Skeletal muscle satellite cell (primary cell): ENCODE results near the gene TINAG.
"Not testable (repeated sequence)": the region's sequence is repeated elsewhere in the genome, so short reads cannot be mapped to it uniquely, and the experiment has no call there.

Experiments used
- H3K27me3 ChIP-seq: 2 replicates; pipeline ENCODE4 v1.7.0; 2013; ENCODE audit warnings: low read length; ENCODE audit not compliant: control insufficient read depth, insufficient read depth
- H3K36me3 ChIP-seq: 2 replicates; pipeline ENCODE4 v1.7.0; 2013; ENCODE audit warnings: mild to moderate bottlenecking, control low read depth, low read length; ENCODE audit not compliant: insufficient read depth
- H3K4me1 ChIP-seq: 2 replicates; pipeline ENCODE4 v1.7.0; 2013; ENCODE audit warnings: low read length; ENCODE audit not compliant: control insufficient read depth, insufficient read depth
- H3K4me2 ChIP-seq: 2 replicates; pipeline ENCODE4 v1.7.0; 2013; ENCODE audit warnings: mild to moderate bottlenecking, low read length
- H3K4me3 ChIP-seq: 2 replicates; pipeline ENCODE4 v1.7.0; 2013; ENCODE audit warnings: low read length
- H3K9ac ChIP-seq: 2 replicates; pipeline ENCODE4 v1.7.0; 2013; ENCODE audit warnings: mild to moderate bottlenecking, low read depth, low read length, moderate library complexity
- H3K9me3 ChIP-seq: replicated peaks from 2 replicates; pipeline ENCODE4 v1.7.0; 2013; ENCODE audit warnings: mild to moderate bottlenecking, control low read depth, low read length

TINAG gene

DNA sequence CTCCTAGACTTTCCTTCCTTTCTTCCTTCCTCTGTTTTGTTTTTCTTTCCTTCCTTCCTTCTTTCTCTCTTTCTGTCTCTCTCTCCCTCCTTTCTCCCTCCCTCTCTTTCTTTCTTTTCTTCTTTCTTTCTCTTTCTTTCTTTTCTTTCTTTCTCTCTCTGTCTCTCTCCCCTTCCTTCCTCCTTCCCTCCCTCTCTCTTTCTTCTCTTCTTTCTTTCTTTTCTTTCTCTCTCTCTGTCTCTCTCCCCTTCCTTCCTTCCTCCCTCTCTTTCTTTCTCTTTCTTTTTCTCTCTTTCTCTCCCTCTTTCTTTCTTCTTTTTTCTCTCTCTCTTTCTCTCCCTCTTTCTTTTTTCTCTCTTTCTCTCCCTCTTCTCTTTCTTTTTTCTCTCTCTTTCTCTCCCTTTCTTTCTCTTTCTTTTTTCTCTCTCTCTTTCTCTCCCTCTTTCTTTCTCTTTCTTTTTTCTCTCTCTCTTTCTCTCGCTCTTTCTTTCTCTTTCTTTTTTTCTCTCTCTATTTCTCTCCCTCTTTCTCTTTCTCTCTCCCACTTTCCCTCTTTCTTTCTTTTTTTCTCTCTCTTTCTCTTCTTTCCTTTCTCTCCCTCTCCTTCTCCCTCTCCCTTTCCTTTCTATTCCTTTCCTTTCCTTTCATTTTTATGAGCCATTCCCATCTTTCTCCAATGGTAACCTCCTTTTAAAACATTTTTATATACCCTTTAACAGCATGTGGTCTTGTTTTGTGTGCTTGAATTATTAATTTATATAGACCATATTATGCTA, 2.3 kb downstream of the TINAG start:
- H3K27me3 ChIP-seq = no peaks in the 10 kb centered on the region
- H3K36me3 ChIP-seq = no peaks in the 10 kb centered on the region
- no peak overlapping the region for H3K4me2 ChIP-seq
- H3K9ac ChIP-seq = no peak overlapping the region
- no peaks in the 10 kb centered on the region for H3K9me3 ChIP-seq
- no peak overlapping the region for H3K4me3 ChIP-seq
- no peaks in the 10 kb centered on the region for H3K4me1 ChIP-seq

DNA sequence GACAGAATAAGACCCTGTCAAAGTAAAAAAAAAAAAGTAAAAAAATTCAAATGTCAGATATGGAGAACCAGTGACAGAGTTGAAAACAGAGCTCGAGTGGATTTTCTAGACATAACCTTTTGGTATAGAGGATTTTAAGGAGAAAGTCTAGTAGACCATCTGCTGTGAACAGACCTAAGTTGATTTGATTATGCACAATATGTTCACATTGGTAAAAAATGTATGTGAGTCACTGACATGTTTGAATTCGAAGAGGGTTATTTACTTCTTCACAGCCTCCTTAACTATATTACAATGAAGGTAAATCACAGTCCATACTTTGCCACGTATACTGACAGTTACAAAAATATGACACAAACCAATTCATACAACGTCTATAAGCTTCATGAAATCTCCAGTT, 7.4 kb downstream of the TINAG start:
- H3K9me3 ChIP-seq = no peaks in the 10 kb centered on the region
- no peak overlapping the region for H3K4me3 ChIP-seq
- H3K27me3 ChIP-seq = no peaks in the 10 kb centered on the region
- no peak overlapping the region for H3K9ac ChIP-seq
- no peaks in the 10 kb centered on the region for H3K36me3 ChIP-seq
- H3K4me1 ChIP-seq = no peaks in the 10 kb centered on the region
- H3K4me2 ChIP-seq = no peak overlapping the region

DNA sequence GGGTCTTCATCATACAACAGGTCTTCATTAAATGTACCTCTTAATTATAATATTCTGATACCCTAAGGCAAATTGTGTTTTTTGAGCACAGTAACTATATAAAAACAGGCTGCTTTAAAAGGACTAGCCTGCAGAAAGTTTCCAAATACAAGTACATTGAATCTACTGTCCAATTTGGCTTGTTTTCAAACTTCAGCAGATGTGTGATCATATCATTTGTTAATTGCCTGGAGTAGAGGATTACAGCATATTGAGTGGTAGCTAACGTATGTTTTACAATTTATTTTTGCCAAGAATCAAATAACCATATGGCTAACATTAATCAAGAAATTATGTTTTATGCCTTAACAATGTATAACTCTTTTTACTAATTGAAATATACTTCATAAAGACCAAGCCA, 12.6 kb downstream of the TINAG start:
- Histone ChIP-seq H3K4me2 (no peak overlapping the region), H3K36me3 (no peaks in the 10 kb centered on the region), H3K9me3 (no peaks in the 10 kb centered on the region), H3K27me3 (no peaks in the 10 kb centered on the region), H3K9ac (no peak overlapping the region), H3K4me3 (no peak overlapping the region), H3K4me1 (no peaks in the 10 kb centered on the region)

DNA sequence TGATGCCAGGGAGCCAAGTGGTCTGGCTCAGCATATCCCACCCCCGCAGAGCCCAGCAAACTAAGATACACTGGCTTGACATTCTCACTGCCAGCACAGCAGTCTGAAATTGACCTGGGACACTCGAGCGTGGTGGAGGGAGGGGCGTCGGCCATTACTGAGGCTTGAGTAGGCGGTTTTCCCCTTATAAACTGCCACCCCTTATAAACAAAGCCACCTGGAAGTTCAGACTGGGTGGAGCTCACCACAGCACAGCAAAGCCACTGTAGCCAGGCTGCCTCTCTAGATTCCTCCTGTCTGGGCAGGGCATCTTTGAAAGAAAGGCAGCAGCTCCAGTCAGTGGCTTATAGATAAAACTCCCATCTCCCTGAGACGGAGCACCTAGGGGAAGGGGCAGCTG, 19.4 kb downstream of the TINAG start:
- Histone ChIP-seq H3K36me3 (no peaks in the 10 kb centered on the region), H3K4me3 (no peak overlapping the region), H3K9me3 (no peaks in the 10 kb centered on the region), H3K4me2 (no peak overlapping the region), H3K4me1 (no peaks in the 10 kb centered on the region), H3K27me3 (no peaks in the 10 kb centered on the region), H3K9ac (no peak overlapping the region)

DNA sequence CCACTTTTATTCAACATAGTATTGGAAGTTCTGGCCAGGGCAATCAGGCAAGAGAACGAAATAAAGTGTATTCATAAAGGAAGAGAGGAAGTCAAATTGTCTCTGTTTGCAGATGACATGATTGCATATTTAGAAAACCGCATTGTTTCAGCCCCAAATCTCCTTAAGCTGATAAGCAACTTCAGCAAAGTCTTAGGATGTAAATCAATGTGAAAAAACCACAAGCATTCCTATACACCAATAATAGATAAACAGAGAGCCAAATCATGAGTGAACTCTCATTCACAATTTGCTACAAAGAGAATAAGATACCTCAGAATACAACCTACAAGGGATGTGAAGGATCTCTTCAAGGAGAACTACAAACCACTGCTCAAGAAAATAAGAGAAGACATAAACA, 23.3 kb downstream of the TINAG start:
- not testable (repeated sequence) for H3K4me1 ChIP-seq, H3K9me3 ChIP-seq, H3K4me2 ChIP-seq, H3K36me3 ChIP-seq, H3K27me3 ChIP-seq, H3K4me3 ChIP-seq, H3K9ac ChIP-seq

DNA sequence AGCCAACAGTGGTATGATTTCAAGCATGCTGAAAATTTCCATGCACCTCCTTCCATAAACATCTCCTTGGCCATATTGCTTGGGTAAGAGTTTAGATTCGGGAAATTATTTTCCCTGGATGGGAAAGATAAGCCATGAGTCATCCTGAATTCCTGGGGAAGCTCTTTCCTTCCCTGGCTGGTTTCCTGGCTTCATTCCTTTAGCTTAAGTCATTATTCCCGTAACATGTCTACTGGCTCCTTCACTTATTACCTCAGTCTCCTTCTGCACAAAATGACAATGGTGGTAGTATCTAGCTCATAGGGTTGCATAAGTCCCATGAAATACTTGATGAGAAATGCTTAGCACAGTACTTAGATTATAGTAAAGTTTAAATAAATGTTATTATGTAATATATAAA, 27.6 kb downstream of the TINAG start:
- Histone ChIP-seq H3K27me3 (no peaks in the 10 kb centered on the region), H3K4me2 (no peak overlapping the region), H3K9me3 (no peaks in the 10 kb centered on the region), H3K4me3 (no peak overlapping the region), H3K9ac (no peak overlapping the region), H3K36me3 (no peaks in the 10 kb centered on the region), H3K4me1 (peaks cover 3% of the 10 kb centered on the region)

DNA sequence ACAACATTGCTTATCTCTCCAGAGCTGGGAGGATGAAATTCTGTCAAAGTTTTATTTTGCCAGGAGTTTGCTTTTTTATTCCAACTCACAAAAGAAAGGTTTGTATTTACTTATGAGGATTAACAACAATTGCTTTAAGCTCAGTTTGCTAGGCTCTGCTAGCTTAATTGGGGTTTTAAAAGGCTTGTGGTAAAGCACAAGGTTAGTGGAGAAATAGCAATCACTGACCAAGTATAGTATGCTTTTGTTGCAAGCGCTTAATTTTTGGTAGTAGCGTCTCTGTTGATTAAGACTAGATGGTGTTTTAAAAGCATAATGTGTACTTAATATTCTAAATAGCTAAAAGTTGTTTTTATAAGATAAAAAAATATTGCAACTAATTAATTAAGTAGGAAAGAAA, 45.7 kb downstream of the TINAG start:
- Histone ChIP-seq H3K4me1 (no peaks in the 10 kb centered on the region), H3K9me3 (no peaks in the 10 kb centered on the region), H3K9ac (no peak overlapping the region), H3K4me2 (no peak overlapping the region), H3K36me3 (no peaks in the 10 kb centered on the region), H3K27me3 (no peaks in the 10 kb centered on the region), H3K4me3 (no peak overlapping the region)

DNA sequence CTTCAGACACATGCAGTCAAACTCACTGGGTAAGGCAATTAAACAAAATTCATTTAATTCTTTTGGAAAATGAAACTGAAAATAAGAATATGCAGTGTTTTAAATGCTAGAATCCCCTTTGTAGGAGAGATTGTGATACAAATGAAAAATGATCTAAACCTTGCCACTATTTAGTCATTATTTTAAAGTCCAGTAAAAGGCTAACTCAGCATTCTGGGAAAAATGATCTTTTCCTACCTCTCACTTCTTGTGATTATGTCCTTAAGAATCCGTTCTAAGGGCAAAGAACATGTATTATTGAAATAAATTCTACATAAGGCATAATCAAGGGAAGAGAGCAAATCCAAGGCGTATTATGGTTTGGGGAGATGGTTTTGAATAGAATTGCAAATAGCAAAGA, 46.4 kb downstream of the TINAG start:
- no peaks in the 10 kb centered on the region for H3K27me3 ChIP-seq
- no peak overlapping the region for H3K4me2 ChIP-seq
- H3K9me3 ChIP-seq = no peaks in the 10 kb centered on the region
- no peak overlapping the region for H3K9ac ChIP-seq
- no peak overlapping the region for H3K4me3 ChIP-seq
- H3K36me3 ChIP-seq = no peaks in the 10 kb centered on the region
- no peaks in the 10 kb centered on the region for H3K4me1 ChIP-seq

DNA sequence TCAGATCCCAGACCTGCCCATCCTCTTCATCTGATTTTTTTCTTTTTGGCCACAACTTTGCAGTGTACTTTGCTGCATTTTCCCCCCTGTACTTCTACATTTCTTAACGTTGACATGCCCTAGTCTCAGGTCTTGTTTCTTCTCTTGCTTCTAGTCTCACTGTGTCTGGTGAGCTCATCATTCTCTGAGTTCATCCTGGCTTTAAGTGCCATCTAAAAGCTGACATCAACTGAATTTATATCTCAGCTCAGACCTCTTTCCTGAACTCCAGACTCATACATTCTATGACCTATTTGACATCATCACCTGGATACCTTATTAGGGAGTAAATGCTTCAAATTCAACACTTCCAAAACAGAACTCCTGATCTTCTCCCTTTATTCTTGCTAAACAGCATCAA, 48.9 kb downstream of the TINAG start:
- Histone ChIP-seq H3K4me2 (no peak overlapping the region), H3K36me3 (no peaks in the 10 kb centered on the region), H3K9ac (no peak overlapping the region), H3K4me3 (no peak overlapping the region), H3K9me3 (no peaks in the 10 kb centered on the region), H3K4me1 (no peaks in the 10 kb centered on the region), H3K27me3 (no peaks in the 10 kb centered on the region)

DNA sequence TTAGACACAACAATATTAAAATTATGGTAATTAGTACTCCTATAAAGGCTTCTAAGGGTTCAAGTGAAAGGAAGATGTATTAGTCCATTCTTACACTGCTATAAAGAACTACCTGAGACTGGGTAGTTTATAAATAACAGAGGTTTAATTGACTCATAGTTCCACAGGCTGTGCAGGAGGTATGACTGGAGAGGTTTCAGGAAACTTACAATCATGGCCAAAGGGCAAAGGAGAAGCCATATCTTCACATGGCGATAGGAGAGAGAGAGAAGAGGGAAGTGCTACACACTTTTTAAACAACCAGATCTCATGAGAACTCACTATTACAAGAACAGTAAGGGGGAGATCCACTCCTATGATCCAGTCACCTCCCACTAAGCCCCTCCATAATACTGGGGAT, 52.9 kb downstream of the TINAG start:
- Histone ChIP-seq H3K9me3 (no peaks in the 10 kb centered on the region), H3K4me1 (no peaks in the 10 kb centered on the region), H3K4me3 (no peak overlapping the region), H3K36me3 (no peaks in the 10 kb centered on the region), H3K27me3 (no peaks in the 10 kb centered on the region), H3K9ac (no peak overlapping the region), H3K4me2 (no peak overlapping the region)

DNA sequence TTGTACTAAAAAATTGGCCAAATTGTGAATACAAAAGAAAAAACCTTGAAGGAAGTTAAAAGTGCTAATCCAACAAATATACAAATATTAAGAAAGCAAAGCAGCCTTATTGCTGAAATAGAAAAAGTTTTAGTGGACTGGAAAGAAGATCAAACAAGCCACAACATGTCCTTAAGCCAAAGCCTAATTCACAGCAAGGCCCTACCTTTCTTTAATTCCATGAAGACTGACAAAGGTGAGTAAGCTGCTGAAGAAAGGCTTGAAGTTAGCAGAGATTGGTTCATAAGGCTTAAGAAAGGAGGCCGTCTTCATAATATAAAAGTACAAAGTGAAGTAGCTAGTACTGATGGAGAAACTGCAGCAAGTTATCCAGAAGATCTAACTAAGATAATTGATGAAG, 53.5 kb downstream of the TINAG start:
- Histone ChIP-seq H3K9me3 (no peaks in the 10 kb centered on the region), H3K36me3 (no peaks in the 10 kb centered on the region), H3K4me2 (no peak overlapping the region), H3K27me3 (no peaks in the 10 kb centered on the region), H3K9ac (no peak overlapping the region), H3K4me3 (no peak overlapping the region), H3K4me1 (no peaks in the 10 kb centered on the region)

DNA sequence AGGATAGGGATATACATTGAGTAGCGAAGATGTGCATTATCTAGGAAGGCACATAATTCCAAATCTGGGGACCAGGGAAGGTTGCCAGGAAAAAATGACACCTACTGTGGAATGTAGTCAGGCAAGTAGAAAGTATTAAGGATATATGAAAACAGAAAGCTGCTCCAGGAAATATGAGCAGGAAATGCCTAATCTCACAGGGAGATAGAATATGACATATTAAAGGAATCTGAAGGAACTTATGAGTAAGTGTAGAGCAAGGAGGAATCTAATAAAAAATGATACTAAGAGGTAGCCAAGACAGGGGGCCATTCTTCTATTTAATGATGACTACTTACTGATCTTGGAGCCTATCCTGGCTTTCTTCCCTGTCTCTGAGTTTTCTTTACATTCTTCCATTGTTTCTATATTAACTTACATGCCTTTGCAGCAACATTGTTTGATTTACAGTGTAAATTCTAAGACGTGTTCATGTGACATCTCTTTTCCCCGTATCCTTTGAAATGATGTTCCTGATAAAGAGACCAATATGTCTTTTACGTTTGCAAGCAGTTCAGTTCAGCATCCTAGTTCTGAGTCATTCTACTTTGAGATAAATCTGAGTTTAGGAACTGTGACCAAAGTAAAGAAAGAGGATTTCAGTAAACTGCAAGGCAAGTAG, 58.6 kb downstream of the TINAG start:
- Histone ChIP-seq H3K27me3 (no peaks in the 10 kb centered on the region), H3K36me3 (no peaks in the 10 kb centered on the region), H3K4me2 (no peak overlapping the region), H3K4me1 (no peaks in the 10 kb centered on the region), H3K9ac (no peak overlapping the region), H3K9me3 (no peaks in the 10 kb centered on the region), H3K4me3 (no peak overlapping the region)
